GM12878 (cell line): ENCODE data around the gene USP11.

Experiments used
- CBX5 ChIP-seq: sonication (generic); IDR thresholded peaks from 2 replicates; pipeline ENCODE4 v1.6.1; 2016; ENCODE audit warnings: low read depth, moderate library complexity, mild to moderate bottlenecking, inconsistent platforms
- USF1 ChIP-seq: IDR thresholded peaks from 2 replicates; pipeline ENCODE4 v1.6.1; 2011; ENCODE audit warnings: borderline replicate concordance, low read depth, mild to moderate bottlenecking, moderate library complexity, mixed read lengths, low read length; ENCODE audit not compliant: insufficient read depth; ENCODE audit errors: extremely low read length

GRCh38 chrX:47231167-47231566, 1.6 kb upstream of the USP11 start:
- TF ChIP-seq USF1 (no peak), CBX5 (no peak)
